ENCODE results near the gene CCDC85C. TPM values are rescaled to one million over a fixed set of nuclear protein-coding genes. Genes with fewer than 3 reads are reported as not detected.

The CCDC85C gene
- total RNA-seq, 1 experiment from 2014 or later: 19.4 TPM

DNA sequence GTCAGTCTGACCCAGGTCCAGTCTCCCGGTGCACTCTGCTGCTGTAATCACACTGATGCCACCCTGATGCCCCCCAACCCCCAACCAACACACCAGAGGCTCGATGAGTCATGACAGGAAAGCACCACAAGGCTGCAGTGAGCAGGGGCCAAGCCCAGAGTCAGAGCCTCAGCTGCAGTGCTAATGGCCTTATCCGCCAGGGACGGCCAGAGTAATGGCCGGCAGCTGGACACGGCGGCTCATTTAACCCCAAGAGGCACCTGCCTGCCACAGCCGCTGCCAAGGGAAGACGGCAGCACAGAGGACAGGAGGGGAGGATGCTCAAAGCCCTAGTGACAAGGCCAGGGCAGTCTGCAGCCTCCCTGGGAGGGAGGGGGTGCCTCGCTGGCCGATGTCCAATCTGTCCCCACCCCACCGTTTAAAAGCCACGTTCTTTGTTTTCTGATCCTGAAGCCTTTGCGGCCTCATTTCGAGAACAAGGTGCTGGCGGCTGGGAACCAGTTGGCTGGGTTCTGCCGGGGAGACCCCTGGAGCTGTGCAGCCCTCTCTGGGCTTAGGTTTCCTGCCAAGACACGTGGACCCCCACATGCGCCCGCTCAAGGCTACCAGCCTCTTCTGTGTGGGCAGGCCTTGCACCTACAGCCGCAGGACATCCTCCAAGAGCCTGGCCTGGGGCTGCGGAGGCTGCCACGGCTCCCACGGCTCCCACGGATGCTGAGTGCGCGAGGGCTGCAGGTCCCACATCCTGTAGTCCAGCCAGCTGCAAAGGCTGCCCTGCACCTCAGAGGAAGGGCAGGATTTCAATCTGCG is 13.1 kb downstream of the CCDC85C start:
- DNase-seq (ENCODE audit: low read depth): peak; percentile 87

DNA sequence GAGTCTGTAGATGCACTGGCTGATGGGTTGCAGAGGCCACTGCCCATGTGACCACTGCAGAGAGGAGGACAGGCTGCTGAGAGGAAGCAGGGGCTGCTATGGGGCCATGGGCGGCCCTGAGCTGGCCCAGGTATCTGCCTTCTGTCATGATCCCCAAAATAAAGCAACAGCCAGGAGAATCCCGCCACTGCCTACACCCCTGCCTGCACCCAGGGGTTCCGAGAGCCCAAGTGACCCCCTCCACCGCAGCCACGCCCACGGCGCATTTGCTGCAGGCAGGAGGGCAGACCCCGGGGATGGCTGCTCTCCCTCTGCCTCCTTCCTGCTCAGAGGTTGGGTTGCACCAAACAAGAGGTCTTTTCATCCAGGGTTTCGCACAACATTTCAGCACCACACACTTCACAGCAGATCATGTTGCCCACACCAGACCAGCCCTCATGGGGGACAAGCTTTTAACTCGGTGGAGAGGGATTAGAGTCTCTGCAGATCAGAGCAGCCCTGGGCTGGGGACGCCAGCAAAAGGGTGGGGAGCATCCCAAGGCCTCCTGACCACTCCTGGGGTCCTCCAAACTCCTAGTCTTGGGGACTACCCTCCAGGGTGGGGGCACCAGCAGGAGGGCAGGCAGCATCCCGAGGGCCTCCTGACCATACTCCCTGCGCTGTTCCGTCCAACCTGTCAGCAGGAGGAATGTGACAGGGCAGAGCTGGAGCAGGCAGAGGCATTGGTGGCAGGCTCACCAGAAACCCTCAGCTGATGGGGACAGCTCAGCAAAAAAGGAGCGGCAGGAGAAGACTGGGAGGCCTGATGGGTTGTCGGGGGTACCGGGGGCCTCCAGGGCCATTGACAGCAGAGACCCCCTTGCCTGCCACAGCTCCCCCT is 14.1 kb downstream of the CCDC85C start:
- DNase-seq (ENCODE audit: low read depth): no peak

DNA sequence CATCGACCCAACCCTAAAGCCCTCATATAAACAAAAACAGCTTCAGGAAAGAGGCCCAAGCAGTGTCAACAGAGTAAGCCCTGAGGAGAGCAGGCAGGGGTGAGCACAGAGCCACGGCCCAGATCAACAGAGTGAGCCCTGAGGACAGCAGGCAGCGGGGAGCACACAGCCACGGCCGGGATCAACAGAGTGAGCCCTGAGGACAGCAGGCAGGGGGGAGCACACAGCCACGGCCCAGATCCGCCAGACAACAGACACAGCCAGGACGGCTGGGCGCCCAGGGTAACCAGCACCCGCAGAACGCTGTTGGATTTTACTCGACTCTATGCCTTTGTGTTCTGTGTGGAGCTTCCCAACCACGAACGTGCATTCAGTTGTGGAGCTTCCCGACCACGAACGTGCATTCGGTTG is 15.0 kb downstream of the CCDC85C start:
- no peak for DNase-seq (ENCODE audit: low read depth)

DNA sequence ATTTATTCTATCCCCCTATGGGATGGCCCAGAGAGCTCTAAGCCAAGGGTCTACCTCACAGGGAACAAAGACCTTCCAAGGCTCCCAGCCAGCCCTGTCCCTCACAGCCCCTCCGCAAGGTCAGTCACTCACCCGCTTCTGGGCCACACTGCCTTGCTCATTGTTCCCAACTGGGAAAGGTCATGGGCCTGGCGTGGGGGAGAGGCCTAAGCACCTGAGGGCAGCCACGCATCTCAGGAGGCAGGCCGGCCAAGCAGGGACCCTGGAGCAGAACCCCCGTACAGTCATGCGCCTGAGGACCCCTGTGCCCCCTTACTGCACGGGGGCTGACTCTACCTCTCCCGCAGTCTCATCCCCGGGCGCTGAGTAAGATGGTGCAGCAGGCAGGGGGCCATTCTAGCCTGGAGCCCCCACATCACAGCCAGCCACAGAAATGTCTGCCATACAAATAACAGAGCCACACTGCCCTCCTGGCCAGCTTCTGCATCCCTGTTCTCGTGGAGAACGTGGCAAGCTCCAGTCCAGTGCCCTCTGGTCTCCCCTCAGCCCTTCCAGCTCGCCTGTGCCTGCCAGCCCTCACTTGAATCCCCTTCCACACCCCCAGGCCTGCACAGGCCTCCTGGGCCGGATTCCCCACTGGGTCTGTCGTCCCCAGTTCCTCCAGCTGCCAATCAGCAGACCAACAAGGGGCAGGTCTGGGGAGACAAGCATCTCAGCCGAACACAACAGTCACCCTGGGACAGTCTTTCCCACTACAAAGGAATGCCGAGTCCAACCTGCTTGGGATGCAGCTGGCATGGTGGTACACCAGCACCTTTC is 16.3 kb downstream of the CCDC85C start:
- DNase-seq (ENCODE audit: low read depth): no peak

DNA sequence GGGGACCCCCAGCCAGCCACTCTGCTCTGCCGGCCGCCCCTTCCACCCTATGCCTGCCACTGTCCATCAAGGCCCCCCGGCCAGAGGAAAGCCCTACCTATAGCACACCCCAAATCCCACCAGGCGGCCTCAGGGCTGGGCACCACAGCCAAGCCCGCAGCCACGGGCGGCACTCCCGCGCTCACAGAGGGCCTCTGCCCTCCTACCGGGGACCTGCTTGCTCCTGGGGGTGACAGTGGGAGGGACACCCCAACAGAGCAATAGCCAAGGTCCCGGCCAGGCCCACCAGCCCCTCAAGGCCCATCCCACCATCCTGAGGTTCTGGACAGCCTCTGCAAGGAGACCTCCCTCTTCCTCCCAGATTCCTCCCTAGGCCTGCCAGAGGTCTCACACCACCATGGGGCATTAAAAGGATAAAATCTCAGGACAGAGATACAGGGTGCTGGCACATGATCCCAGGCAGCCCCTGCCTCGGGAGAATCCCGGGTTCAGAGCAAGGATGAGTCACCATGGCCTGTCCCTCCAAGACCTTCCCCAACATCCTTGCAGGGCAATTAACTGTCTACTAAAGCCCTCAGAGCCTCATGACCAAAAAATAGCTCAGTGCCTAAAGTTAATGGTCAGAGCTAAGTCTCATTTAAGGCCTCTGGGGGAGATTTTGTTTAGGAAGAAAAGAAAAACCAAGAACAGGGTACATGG is 17.1 kb downstream of the CCDC85C start:
- peak; percentile 54 for DNase-seq (ENCODE audit: low read depth)

DNA sequence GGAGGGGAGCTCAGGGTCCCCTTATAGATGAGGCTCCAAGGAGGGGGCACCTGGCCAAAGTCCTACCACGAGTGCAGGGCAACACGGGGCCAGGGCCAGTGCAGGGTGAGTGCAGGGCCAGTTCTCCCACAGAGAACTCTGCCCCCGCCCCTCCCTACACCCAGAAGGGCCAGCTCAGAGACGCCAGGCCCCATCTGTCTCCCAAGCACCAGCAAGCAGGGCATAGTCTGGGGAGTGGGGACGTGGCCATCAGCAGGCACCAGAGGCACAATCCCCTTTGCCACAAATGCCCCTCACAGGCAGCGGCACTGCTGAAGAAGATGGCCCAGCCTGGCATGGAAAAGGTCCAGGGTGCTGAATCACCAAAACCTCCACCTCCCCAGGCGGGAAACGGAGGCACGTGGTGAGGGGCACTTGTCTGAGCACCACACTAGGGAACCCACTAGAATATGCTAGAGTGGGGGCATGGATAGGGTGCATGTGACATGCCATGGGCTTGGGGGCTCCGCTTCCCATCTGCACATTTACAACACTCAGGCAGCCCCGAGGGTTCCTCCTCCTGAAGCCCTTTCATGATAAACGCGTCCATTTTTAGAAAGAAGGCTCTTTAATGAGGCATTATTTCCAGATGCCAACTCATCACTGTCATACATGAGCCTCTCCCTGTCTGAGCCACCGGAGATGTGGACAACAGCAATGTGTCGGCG is 17.8 kb downstream of the CCDC85C start:
- DNase-seq (ENCODE audit: low read depth): no peak

DNA sequence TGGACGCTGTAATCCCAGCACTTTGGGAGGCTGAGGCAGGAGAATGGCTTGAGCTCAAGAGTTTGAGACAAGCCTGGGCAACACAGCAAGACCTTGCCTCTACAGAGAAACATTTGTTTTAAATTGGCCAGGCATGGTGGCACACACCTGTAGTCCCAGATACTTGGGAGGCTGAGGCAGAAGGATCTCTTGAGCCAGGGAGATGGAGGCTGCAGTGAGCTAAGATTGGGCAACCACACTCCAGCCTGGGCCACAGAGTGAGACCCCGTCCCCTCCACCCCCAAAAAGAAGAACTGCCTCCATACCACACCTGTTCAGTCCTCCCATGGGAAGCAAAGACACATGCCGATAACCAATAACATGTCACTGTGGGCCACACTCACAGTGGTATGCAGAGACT is 19.2 kb downstream of the CCDC85C start:
- DNase-seq (ENCODE audit: low read depth): no peak

DNA sequence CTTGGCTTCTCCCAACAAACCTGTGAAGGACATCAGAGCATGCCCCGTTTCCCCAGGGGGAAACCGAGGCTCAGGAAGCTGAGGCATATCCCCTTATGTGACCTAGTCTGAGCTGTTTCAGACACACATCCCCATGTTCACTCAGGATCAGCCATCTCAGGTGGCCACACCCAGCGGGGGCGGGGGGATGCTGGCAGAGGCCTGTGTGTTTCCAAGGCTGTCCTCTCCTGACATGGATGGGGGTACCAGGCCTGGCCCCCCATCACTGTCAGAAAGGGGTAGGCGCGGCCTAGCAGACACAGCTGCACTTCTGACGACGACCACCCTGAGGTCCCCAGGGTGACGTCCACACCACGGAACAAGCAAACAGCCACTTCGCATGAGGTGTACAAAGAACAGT is 22.1 kb downstream of the CCDC85C start:
- DNase-seq (ENCODE audit: low read depth): no peak

DNA sequence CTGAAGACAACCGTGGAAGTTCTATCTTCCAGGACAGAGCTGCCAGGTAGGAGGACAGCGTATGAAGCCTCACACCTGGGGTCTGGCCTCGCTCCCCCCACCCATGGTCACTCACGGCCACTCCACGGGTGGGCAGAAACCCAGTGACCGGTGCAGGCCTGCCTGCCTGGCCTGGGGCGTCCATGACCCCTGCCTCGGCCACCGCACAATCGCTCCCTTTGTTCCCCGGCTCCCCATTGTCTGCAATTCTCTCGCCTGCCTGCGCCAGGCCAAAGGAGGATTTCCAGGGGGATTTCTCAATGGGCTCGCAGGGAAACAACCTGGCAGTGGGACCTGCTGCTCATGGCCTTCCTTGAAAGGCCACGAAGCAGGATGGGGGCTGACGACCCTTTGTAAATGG is 22.6 kb downstream of the CCDC85C start:
- no peak for DNase-seq (ENCODE audit: low read depth)

DNA sequence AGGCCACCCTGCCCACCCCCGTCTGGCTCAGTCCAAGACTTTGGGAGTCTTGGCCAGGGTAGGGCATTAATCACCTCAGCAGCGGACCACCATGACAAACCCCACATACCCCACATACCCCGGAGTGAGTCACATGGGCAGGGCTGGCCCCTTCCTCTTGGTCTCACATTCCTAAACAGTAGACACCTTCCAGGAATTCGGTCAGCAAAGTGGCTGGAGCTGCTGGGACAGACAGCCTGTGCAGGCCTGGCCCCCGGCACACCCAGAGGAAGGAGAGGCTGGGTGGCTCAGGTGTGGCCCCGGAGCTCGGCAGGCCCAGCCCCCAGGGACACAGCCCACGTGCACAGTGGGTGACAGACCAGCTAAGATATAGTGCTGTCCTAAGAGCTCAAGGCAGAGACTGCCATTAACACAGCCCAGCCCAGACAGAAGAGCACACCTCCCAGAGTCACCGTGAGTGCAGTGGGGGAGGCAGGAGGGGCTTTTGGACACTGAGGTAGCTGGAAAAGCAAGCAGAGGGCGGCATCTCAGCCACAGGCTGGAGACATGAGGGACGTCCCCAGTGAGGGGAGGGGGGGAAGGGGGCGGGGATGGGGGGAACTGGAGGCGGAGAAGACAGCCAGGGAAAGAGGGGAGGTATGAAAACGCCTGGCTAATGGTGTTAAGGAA is 24.0 kb downstream of the CCDC85C start:
- DNase-seq (ENCODE audit: low read depth): peak; percentile 96

DNA sequence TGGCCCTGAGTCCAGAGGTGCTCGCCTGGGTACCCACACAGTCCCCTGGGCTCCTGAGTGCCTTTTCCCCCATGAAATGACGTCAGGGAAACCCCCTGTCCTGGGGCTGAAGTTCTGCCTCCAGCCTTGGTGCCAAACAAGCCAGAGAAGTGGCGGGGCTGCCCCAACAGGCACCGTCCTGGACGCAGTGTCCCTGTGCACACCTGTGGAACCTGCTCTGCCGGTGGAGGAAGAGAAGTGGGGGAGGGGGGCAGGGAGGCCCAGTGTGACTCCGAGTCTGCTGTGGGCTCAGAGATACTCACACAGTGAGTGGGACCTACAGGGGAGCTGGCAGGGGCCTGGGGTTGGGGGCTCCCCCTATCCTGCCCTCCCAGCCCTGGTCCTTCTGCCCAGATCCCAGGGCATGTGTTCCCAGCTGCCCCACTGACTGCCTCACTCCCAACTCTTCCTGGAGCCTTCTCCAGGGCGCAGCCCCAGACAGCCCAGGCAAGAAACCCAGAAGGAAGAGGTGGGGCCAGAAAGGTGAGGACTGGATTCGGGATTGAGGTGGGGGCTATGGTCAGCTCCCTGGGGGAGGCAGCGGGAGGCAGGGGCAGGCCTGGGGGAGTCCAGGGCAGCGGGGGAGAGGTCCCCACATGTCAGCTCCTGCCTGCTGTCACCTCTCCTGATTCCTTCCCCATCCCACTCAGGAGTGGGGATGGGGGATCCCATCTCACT is 24.7 kb downstream of the CCDC85C start:
- peak; percentile 48 for DNase-seq (ENCODE audit: low read depth)

DNA sequence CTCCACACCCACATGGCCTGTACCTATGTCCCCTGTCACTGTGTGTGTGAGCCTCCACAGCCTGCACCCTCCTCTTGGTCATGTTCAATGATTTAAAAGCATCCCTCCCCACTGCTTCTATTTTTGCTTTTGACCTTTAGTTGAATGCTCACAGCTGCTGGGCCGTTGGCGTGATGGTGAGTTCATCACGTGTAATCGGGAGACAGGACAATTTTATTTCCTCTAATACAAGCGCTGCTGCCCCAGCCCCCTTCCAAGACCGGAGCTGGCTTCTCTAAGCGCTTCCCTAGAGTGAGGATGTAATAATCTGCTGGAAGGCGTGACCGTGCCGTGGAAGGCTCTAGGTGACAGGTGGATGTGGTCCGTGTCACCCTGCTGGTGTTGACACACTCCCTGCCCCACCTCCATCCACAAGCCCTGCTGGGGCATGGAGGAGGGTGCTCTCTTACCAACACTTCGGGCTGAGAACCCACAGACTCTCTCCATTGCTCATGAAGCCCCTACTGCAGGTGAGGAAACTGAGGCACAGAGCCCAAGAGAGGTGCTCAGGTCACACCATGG is 25.4 kb downstream of the CCDC85C start:
- DNase-seq (ENCODE audit: low read depth): no peak

DNA sequence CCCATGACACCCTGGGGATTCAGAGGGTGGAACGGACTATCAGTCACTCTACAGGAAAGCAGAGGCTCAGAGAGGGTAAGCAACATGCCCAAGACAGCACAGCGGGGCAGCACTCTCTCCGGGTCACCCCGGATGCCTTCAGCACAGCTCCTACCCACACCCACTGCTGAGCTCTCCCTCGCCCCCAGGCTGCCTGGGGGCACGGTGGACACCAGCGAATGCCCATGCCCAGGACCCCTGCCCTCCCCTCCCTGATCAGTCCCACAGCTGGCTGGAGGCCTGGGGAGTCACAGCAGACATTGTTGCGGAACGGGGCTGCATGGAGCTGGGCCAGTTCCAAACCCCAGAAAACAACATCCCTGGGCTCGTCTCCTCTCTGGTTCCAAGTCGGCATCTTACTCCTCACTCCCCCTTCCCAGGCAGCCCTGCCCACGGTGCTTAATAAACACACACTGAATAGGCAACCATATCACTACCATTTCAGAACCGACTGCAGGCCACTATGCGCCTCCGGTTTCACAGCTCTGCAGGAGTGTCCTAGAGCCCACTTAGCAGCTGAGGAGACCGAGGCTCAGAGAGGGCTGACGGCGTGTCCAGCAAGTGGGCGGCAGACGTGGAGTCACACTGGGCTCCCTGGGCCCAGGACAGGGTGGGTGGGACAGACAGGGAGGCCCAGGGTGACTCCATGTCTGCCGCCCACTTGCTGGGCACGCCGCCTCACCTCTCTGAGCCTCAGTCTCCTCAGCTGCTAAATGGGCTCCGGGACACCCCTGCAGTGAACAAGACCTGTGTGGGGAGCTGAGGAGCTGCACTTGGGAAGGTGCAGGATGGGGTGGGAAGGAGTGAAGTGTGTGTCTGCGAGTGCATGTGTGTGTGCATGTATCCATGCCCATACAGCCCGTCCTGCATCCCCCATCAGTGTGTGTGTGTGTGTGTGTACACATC is 27.0 kb downstream of the CCDC85C start:
- DNase-seq (ENCODE audit: low read depth): peak; percentile 45

DNA sequence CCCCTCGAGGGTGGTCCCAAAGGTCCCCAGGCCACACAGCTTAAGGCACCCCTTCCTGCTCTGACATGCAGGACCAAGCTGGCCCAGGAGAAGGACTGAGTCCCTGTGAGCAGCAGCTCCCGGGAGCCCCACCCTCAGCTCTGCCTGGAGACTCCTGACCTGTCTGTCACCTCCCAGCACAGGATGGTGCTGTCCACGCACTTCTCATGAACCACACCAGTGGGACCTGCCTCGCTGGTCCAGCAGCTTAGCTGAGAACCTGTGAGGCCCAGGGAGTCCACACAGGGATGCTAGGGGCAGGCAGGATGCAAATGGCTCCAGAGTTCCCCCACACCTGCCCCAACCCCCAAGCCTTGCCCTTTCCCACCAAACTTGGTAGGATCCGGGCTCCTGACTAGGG is 27.7 kb downstream of the CCDC85C start:
- no peak for DNase-seq (ENCODE audit: low read depth)

DNA sequence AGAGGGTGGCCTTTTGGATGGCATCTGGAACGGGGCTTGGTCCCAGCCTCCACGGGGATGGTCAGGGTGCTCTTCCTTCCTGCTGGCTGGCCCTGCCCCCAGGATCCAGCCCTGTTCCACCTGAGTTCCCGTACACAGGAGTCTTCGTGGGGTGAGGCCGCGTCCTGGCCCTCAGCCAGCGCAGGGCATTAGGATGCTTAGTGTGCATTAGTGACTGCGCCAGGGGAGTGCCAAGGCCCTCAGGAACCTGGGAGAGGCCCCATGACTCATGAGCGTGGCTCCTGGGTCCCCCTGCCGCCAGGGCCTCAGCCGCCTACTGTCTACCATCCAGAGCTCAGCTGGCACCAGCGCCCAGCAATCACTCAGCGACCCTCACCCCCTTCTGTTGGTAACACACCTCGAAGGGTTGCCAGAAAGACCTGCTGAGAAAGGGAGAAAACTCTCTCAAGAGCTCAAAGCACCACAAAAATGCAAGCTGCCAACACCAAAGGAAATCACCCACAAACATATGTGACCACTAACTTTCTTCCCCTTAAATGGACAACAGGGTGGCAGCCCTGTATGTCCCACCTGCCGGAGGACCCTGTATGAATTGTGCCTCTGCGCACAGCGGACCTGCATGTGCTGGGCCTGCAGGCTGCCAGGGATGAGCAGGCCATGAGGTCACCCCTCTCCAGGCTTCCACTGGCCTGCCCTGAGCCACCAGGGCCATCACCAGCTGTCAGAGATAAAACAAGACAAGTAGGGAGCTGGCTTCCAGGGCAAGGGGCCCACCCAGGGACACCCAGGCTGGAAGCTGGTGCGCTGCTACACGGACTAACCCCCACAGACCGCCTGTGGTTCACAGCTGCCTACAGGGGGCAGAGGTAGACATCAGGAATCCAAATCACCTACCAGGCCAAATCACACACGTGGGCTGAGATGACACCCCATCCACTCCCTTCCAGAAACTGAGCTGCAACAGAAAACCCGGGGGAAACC is 28.7 kb downstream of the CCDC85C start:
- DNase-seq (ENCODE audit: low read depth): peak; percentile 88

DNA sequence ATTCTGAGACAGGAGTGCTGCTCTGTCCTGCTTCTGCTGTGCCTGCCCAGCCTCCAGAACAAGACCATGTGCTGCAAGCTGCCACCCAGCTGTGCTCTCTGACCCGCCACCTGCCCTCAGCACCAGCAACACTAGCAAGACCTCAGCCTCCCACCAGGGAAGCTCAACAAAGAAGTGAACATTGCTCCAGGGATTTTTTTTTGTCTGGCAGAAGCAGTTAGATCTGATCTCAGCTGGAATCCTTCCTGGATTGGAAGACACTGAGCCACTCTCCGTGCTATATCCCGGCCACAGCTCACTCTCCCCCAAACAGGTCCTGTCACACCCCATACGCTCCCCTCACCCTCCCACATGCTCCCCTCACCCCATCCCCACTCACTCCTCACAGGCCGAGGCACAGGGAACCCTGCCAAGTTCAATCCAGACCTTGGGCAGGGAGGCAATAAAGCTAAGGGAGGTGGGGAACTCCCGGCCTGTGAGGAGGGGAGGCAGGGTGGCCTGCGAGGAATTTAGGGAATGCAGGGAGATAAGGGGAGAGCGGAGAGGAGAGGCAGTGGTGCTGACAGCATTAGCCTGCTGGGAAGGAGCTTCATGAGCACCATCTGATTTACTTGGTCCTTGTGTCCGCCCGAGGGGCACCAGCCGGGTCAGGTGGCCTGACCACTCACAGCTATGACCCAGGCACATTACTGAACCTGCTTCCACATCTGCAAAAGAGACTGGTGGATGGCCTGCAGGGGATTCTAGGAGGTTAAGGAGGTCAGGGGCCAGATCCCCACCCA is 29.7 kb downstream of the CCDC85C start:
- DNase-seq (ENCODE audit: low read depth): peak; percentile 95

All from Daoy (cell line).